ENCODE data around the gene EID2.

Gene EID2

GRCh38 chr19:39494661-39495060 is 45.3 kb downstream of the EID2 start:
- Histone ChIP-seq H2BK5ac (ENCODE audit: low read length) (no peak overlapping the region), H3K4me3 (ENCODE audit: low read length in 2 of 2) (no peak overlapping the region), H3K14ac (ENCODE audit: low read length) (no peak overlapping the region), H3K9me3 (replicated peaks in 1 of 2; ENCODE audit: control insufficient read depth in 2 of 2, insufficient read depth in 1 of 2, low read depth in 1 of 2, low read length in 2 of 2) (no peaks in the 10 kb centered on the region), H2BK15ac (ENCODE audit: low read length) (no peak overlapping the region), H3K27me3 (ENCODE audit: control insufficient read depth in 3 of 3, insufficient read depth in 3 of 3, low read depth in 1 of 3, low read length in 3 of 3) (peaks cover 9 to 18% (median 15%) of the 10 kb centered on the region in 3 experiments), H3K23ac (ENCODE audit: low read depth, low read length, poor library complexity) (no peak overlapping the region), H3K9ac (ENCODE audit: low read depth, low read length, poor library complexity) (no peak overlapping the region), H4K91ac (ENCODE audit: low read depth, low read length, poor library complexity) (no peak overlapping the region), H3K4ac (ENCODE audit: low read length) (no peak overlapping the region), H2BK12ac (ENCODE audit: low read length) (no peak overlapping the region), H3K4me2 (ENCODE audit: insufficient read depth, low read length, poor library complexity, severe bottlenecking) (no peak overlapping the region), H2BK120ac (ENCODE audit: low read depth, low read length) (no peak overlapping the region), H3K18ac (ENCODE audit: low read length) (no peak overlapping the region), H2AK5ac (ENCODE audit: low read depth, low read length) (no peak overlapping the region), H3K27ac (replicated peaks; ENCODE audit: low read length) (no peak overlapping the region), H4K8ac (ENCODE audit: low read depth, low read length) (no peak overlapping the region), H3K36me3 (replicated peaks in 1 of 2; ENCODE audit: control insufficient read depth in 2 of 2, insufficient read depth in 2 of 2, low read length in 2 of 2) (peaks cover 9 to 19% of the 10 kb centered on the region in 2 donors), H3K4me1 (ENCODE audit: control insufficient read depth in 2 of 2, insufficient read depth in 1 of 2, low read depth in 1 of 2, low read length in 2 of 2) (peaks cover 7 to 9% of the 10 kb centered on the region in 2 donors), H2AFZ (ENCODE audit: low read length) (no peak overlapping the region), H3K79me1 (ENCODE audit: low read depth, low read length) (no peaks in the 10 kb centered on the region)
- DNase-seq (ENCODE audit: low spot score): no peak
- WGBS, 2 donors (ENCODE audit: extremely low coverage in 2 of 2, insufficient read length in 2 of 2, insufficient replicate concordance in 1 of 2): no CpG with 5 or more reads among the region's 5 CpGs

DNA sequence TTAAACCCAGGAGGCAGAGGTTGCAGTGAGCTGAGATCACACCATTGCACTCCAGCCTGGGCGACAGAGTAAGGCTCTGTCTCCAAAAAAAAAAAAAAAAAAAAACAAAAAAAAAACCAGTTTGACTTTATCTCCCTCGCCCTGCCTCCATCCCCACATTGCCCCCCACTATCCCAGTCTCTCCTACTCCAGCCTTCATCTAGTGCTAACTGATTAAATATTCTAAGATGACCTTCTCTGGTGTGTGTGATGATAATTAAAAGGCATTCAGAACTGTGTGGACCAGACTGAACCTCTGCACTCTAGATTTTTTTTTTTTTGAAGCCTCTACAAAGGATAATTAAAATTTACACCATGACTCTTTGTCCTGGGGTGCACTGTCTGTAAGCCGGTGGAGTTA is 47.2 kb downstream of the EID2 start:
- Histone ChIP-seq H2BK120ac (ENCODE audit: low read depth, low read length) (no peak overlapping the region), H2BK12ac (ENCODE audit: low read length) (no peak overlapping the region), H4K91ac (ENCODE audit: low read depth, low read length, poor library complexity) (no peak overlapping the region), H4K8ac (ENCODE audit: low read depth, low read length) (no peak overlapping the region), H3K4ac (ENCODE audit: low read length) (no peak overlapping the region), H3K23ac (ENCODE audit: low read depth, low read length, poor library complexity) (no peak overlapping the region), H3K27ac (replicated peaks; ENCODE audit: low read length) (no peak overlapping the region), H3K4me1 (ENCODE audit: control insufficient read depth in 2 of 2, insufficient read depth in 1 of 2, low read depth in 1 of 2, low read length in 2 of 2) (no peaks in the 10 kb centered on the region), H2AK5ac (ENCODE audit: low read depth, low read length) (no peak overlapping the region), H2AFZ (ENCODE audit: low read length) (no peak overlapping the region), H2BK5ac (ENCODE audit: low read length) (no peak overlapping the region), H3K14ac (ENCODE audit: low read length) (no peak overlapping the region), H3K9me3 (replicated peaks in 1 of 2; ENCODE audit: control insufficient read depth in 2 of 2, insufficient read depth in 1 of 2, low read depth in 1 of 2, low read length in 2 of 2) (no peaks in the 10 kb centered on the region), H2BK15ac (ENCODE audit: low read length) (no peak overlapping the region), H3K18ac (ENCODE audit: low read length) (no peak overlapping the region), H3K9ac (ENCODE audit: low read depth, low read length, poor library complexity) (no peak overlapping the region), H3K79me1 (ENCODE audit: low read depth, low read length) (peaks cover 1% of the 10 kb centered on the region), H3K27me3 (ENCODE audit: control insufficient read depth in 3 of 3, insufficient read depth in 3 of 3, low read depth in 1 of 3, low read length in 3 of 3) (no peaks in the 10 kb centered on the region), H3K4me2 (ENCODE audit: insufficient read depth, low read length, poor library complexity, severe bottlenecking) (no peak overlapping the region), H3K4me3 (ENCODE audit: low read length in 2 of 2) (no peak overlapping the region), H3K36me3 (replicated peaks in 1 of 2; ENCODE audit: control insufficient read depth in 2 of 2, insufficient read depth in 2 of 2, low read length in 2 of 2) (peaks cover 25 to 38% of the 10 kb centered on the region in 2 donors)
- no peak for DNase-seq (ENCODE audit: low spot score)
- WGBS, 2 donors (ENCODE audit: extremely low coverage in 2 of 2, insufficient read length in 2 of 2, insufficient replicate concordance in 1 of 2): no CpG with 5 or more reads among the region's 3 CpGs

- H2BK15ac ChIP-seq (ENCODE audit: low read length): no peak overlapping the region
- H2BK120ac ChIP-seq (ENCODE audit: low read depth, low read length): no peak overlapping the region
- H3K4ac ChIP-seq (ENCODE audit: low read length): no peak overlapping the region
- H2AFZ ChIP-seq (ENCODE audit: low read length): no peak overlapping the region
- WGBS, 2 donors (ENCODE audit: extremely low coverage in 2 of 2, insufficient read length in 2 of 2, insufficient replicate concordance in 1 of 2): no CpG with 5 or more reads among the region's 6 CpGs
- no peak overlapping the region for H2BK5ac ChIP-seq (ENCODE audit: low read length)
- no peak overlapping the region for H4K91ac ChIP-seq (ENCODE audit: low read depth, low read length, poor library complexity)
- H3K18ac ChIP-seq (ENCODE audit: low read length): no peak overlapping the region
- H3K36me3 ChIP-seq (replicated peaks in 1 of 2; ENCODE audit: control insufficient read depth in 2 of 2, insufficient read depth in 2 of 2, low read length in 2 of 2): peaks cover 26 to 40% of the 10 kb centered on the region in 2 donors
- no peak overlapping the region for H3K14ac ChIP-seq (ENCODE audit: low read length)
- H3K27me3 ChIP-seq (ENCODE audit: control insufficient read depth in 3 of 3, insufficient read depth in 3 of 3, low read depth in 1 of 3, low read length in 3 of 3): no peaks in the 10 kb centered on the region
- H3K9me3 ChIP-seq (replicated peaks in 1 of 2; ENCODE audit: control insufficient read depth in 2 of 2, insufficient read depth in 1 of 2, low read depth in 1 of 2, low read length in 2 of 2): no peaks in the 10 kb centered on the region
- H3K79me1 ChIP-seq (ENCODE audit: low read depth, low read length): peaks cover 1% of the 10 kb centered on the region
- no peak for DNase-seq (ENCODE audit: low spot score)
- no peak overlapping the region for H3K23ac ChIP-seq (ENCODE audit: low read depth, low read length, poor library complexity)
- no peak overlapping the region for H2BK12ac ChIP-seq (ENCODE audit: low read length)
- H3K9ac ChIP-seq (ENCODE audit: low read depth, low read length, poor library complexity): no peak overlapping the region
- H3K4me2 ChIP-seq (ENCODE audit: insufficient read depth, low read length, poor library complexity, severe bottlenecking): no peak overlapping the region
- no peak overlapping the region for H3K27ac ChIP-seq (replicated peaks; ENCODE audit: low read length)
- H3K4me3 ChIP-seq (ENCODE audit: low read length in 2 of 2): no peak overlapping the region
- no peak overlapping the region for H4K8ac ChIP-seq (ENCODE audit: low read depth, low read length)
- no peak overlapping the region for H2AK5ac ChIP-seq (ENCODE audit: low read depth, low read length)
- H3K4me1 ChIP-seq (ENCODE audit: control insufficient read depth in 2 of 2, insufficient read depth in 1 of 2, low read depth in 1 of 2, low read length in 2 of 2): no peaks in the 10 kb centered on the region
These were observed 47.7 kb downstream of the EID2 start for GRCh38 chr19:39492225-39492624.

- Histone ChIP-seq H3K36me3 (replicated peaks in 1 of 2; ENCODE audit: control insufficient read depth in 2 of 2, insufficient read depth in 2 of 2, low read length in 2 of 2) (peaks cover 37 to 63% of the 10 kb centered on the region in 2 donors), H3K79me1 (ENCODE audit: low read depth, low read length) (peaks cover 8% of the 10 kb centered on the region), H2AK5ac (ENCODE audit: low read depth, low read length) (no peak overlapping the region), H3K18ac (ENCODE audit: low read length) (no peak overlapping the region), H2BK120ac (ENCODE audit: low read depth, low read length) (no peak overlapping the region), H3K27me3 (ENCODE audit: control insufficient read depth in 3 of 3, insufficient read depth in 3 of 3, low read depth in 1 of 3, low read length in 3 of 3) (no peaks in the 10 kb centered on the region), H4K91ac (ENCODE audit: low read depth, low read length, poor library complexity) (no peak overlapping the region), H3K4me1 (ENCODE audit: control insufficient read depth in 2 of 2, insufficient read depth in 1 of 2, low read depth in 1 of 2, low read length in 2 of 2) (no peaks in the 10 kb centered on the region), H2BK15ac (ENCODE audit: low read length) (no peak overlapping the region), H2AFZ (ENCODE audit: low read length) (no peak overlapping the region), H3K9me3 (replicated peaks in 1 of 2; ENCODE audit: control insufficient read depth in 2 of 2, insufficient read depth in 1 of 2, low read depth in 1 of 2, low read length in 2 of 2) (no peaks in the 10 kb centered on the region), H2BK5ac (ENCODE audit: low read length) (no peak overlapping the region), H4K8ac (ENCODE audit: low read depth, low read length) (no peak overlapping the region), H3K4me2 (ENCODE audit: insufficient read depth, low read length, poor library complexity, severe bottlenecking) (no peak overlapping the region), H3K4me3 (ENCODE audit: low read length in 2 of 2) (no peak overlapping the region), H3K9ac (ENCODE audit: low read depth, low read length, poor library complexity) (no peak overlapping the region), H3K27ac (replicated peaks; ENCODE audit: low read length) (no peak overlapping the region), H3K4ac (ENCODE audit: low read length) (no peak overlapping the region), H2BK12ac (ENCODE audit: low read length) (no peak overlapping the region), H3K14ac (ENCODE audit: low read length) (no peak overlapping the region), H3K23ac (ENCODE audit: low read depth, low read length, poor library complexity) (no peak overlapping the region)
- no peak for DNase-seq (ENCODE audit: low spot score)
- WGBS, 2 donors (ENCODE audit: extremely low coverage in 2 of 2, insufficient read length in 2 of 2, insufficient replicate concordance in 1 of 2): no CpG with 5 or more reads among the region's 10 CpGs
These were observed 50.2 kb downstream of the EID2 start for GRCh38 chr19:39489756-39490155.
